ENCODE data around the gene TRPM1.

The TRPM1 gene

GRCh38 chr15:31083370-31083780, 18.1 kb downstream of the TRPM1 start:
- no peak for DNase-seq (ENCODE audit: low read depth in 3 of 3)

GRCh38 chr15:31082771-31083369, 18.7 kb downstream of the TRPM1 start:
- DNase-seq (ENCODE audit: low read depth in 3 of 3) = no peak

GRCh38 chr15:31081588-31082250, 19.8 kb downstream of the TRPM1 start:
- DNase-seq (ENCODE audit: low read depth in 3 of 3) = no peak

GRCh38 chr15:31081056-31081455, 20.5 kb downstream of the TRPM1 start:
- DNase-seq (ENCODE audit: low read depth in 3 of 3) = no peak

- DNase-seq (ENCODE audit: low read depth in 3 of 3) = peak in 2 of 3 experiments; percentile 4 to 25
Measured at GRCh38 chr15:31080591-31081014, 20.9 kb downstream of the TRPM1 start.

GRCh38 chr15:31079519-31079918, 22.0 kb downstream of the TRPM1 start:
- no peak for DNase-seq (ENCODE audit: low read depth in 3 of 3)

- DNase-seq (ENCODE audit: low read depth in 3 of 3) = no peak
Measured at GRCh38 chr15:31078471-31078870, 23.1 kb downstream of the TRPM1 start.

- no peak for DNase-seq (ENCODE audit: low read depth in 3 of 3)
Measured at GRCh38 chr15:31077941-31078340, 23.6 kb downstream of the TRPM1 start.

- DNase-seq (ENCODE audit: low read depth in 3 of 3) = no peak
Measured at GRCh38 chr15:31077181-31077580, 24.3 kb downstream of the TRPM1 start.

- DNase-seq (ENCODE audit: low read depth in 3 of 3) = no peak
Measured at GRCh38 chr15:31074321-31074720, 27.2 kb downstream of the TRPM1 start.

- no peak for DNase-seq (ENCODE audit: low read depth in 3 of 3)
Measured at GRCh38 chr15:31070867-31071266, 30.7 kb downstream of the TRPM1 start.

- no peak for DNase-seq (ENCODE audit: low read depth in 3 of 3)
Measured at GRCh38 chr15:31069360-31070000, 32.0 kb downstream of the TRPM1 start.

GRCh38 chr15:31067890-31068603, 33.5 kb downstream of the TRPM1 start:
- no peak for DNase-seq (ENCODE audit: low read depth in 3 of 3)

- DNase-seq (ENCODE audit: low read depth in 3 of 3) = no peak
Measured at GRCh38 chr15:31065824-31066223, 35.7 kb downstream of the TRPM1 start.

- no peak for DNase-seq (ENCODE audit: low read depth in 3 of 3)
Measured at GRCh38 chr15:31062911-31063310, 38.6 kb downstream of the TRPM1 start.

- DNase-seq (ENCODE audit: low read depth in 3 of 3) = no peak
Measured at GRCh38 chr15:31062310-31062847, 39.1 kb downstream of the TRPM1 start.

- no peak for DNase-seq (ENCODE audit: low read depth in 3 of 3)
Measured at GRCh38 chr15:31060429-31061140, 40.9 kb downstream of the TRPM1 start.

- no peak for DNase-seq (ENCODE audit: low read depth in 3 of 3)
Measured at GRCh38 chr15:31058236-31058962, 43.1 kb downstream of the TRPM1 start.

GRCh38 chr15:31051496-31052080, 49.9 kb downstream of the TRPM1 start:
- DNase-seq (ENCODE audit: low read depth in 3 of 3) = no peak

GRCh38 chr15:31050953-31051352, 50.6 kb downstream of the TRPM1 start:
- DNase-seq (ENCODE audit: low read depth in 3 of 3) = no peak

All from stimulated activated CD4-positive, alpha-beta T cell treated with anti-CD3 and anti-CD28 coated beads, TNF-alpha, amount 100 ng/mL, for 24 hours (primary cell).